ENCODE results near the gene DNM3. TPM values are rescaled to one million over a fixed set of nuclear protein-coding genes. Genes with fewer than 3 reads are reported as not detected.
A peak's percentile ranks its signal among the peaks of the same experiment; 100 is the strongest.

The DNM3 gene
- total RNA-seq, 1 donor = 2.0 TPM

DNA sequence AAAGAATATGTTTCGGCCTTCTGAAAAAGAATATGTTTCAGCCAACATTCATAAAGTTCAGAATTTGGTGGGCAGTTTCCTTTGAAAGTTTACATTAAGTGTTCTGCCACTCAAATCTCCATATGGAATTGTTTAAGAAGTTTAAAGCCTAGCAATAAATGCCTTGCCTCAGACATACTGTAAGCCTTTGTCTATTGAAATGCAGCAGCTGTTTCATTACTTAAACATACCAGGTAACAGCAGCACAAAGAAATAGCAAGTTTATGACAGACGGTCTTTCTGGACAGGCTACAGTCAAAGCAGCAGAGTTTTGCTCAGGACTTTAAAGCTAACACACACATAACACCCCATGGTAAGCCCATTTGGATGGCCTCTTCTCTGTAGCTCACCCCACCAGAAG is 540.6 kb downstream of the DNM3 start:
- H3K4me3 ChIP-seq (ENCODE audit: low read depth, low read length) = no peak overlapping the region
- DNase-seq (ENCODE audit: low read depth) = no peak
- TF ChIP-seq, protein P1, sequence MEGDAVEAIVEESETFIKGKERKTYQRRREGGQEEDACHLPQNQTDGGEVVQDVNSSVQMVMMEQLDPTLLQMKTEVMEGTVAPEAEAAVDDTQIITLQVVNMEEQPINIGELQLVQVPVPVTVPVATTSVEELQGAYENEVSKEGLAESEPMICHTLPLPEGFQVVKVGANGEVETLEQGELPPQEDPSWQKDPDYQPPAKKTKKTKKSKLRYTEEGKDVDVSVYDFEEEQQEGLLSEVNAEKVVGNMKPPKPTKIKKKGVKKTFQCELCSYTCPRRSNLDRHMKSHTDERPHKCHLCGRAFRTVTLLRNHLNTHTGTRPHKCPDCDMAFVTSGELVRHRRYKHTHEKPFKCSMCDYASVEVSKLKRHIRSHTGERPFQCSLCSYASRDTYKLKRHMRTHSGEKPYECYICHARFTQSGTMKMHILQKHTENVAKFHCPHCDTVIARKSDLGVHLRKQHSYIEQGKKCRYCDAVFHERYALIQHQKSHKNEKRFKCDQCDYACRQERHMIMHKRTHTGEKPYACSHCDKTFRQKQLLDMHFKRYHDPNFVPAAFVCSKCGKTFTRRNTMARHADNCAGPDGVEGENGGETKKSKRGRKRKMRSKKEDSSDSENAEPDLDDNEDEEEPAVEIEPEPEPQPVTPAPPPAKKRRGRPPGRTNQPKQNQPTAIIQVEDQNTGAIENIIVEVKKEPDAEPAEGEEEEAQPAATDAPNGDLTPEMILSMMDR (IDR thresholded peaks at IDR 0.05; ENCODE audit: insufficient read depth, low read length) = no peak

DNA sequence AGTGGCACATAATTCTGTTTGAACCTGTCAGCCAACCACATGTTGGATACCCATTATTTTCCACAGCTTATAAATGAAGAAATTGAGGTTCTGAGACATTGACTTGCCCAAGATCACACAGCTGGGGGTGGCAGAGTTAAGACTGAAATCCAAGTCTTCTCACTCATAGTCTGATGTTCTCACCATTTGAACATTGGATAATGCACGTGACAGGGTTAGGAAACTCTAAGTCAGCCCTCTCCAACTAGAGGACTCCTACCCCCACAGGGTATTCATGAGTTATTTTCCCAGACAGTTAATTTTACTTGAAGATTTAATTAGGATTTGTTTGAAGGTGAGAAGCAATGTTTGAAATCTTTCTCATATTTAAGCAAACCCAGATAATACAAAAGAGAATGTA is 541.1 kb downstream of the DNM3 start:
- TF ChIP-seq, protein P1 (IDR thresholded peaks at IDR 0.05; ENCODE audit: insufficient read depth, low read length) = no peak
- no peak for DNase-seq (ENCODE audit: low read depth)
- no peak overlapping the region for H3K4me3 ChIP-seq (ENCODE audit: low read depth, low read length)

DNA sequence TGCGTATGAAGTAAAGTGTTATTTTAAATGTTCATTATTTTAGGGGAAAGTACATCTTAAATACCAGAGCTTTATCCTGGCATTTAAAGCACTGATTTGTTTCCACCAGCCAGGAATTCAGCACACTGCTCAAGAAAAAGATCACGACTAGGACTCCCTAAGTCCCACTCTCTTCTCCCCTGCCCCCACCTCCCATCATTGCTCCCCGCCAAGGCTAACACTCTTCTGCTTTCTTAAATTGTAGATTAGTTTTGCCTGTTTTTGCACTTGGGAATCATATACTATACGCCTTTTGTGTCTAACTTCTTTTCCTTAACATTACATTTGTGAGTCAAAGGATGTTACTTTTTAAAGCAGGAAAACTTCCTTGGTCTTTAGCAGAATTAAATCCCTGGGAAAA is 541.7 kb downstream of the DNM3 start:
- no peak overlapping the region for H3K4me3 ChIP-seq (ENCODE audit: low read depth, low read length)
- TF ChIP-seq, protein P1 (IDR thresholded peaks at IDR 0.05; ENCODE audit: insufficient read depth, low read length) = no peak
- no peak for DNase-seq (ENCODE audit: low read depth)

DNA sequence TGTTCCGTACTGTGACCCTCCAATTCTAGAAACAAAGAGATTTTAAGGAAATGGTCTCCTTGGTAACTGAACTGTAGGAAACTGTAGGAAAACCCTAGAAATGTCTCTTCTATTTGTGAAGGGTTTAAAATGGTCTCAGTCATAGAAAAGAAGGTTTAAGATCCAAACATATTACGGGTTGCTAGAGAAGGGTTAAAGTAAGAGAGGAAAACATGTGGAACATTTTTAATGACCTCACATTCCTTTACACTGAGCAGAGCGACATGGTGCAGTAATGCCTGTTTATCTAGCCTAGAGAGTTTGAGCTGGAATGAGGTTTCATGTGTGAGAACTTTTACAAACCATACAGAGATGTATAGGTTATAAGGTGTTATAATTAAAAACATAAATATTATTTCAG is 542.2 kb downstream of the DNM3 start:
- no peak overlapping the region for H3K4me3 ChIP-seq (ENCODE audit: low read depth, low read length)
- DNase-seq (ENCODE audit: low read depth) = peak; percentile 53
- TF ChIP-seq, protein P1 (IDR thresholded peaks at IDR 0.05; ENCODE audit: insufficient read depth, low read length) = no peak

DNA sequence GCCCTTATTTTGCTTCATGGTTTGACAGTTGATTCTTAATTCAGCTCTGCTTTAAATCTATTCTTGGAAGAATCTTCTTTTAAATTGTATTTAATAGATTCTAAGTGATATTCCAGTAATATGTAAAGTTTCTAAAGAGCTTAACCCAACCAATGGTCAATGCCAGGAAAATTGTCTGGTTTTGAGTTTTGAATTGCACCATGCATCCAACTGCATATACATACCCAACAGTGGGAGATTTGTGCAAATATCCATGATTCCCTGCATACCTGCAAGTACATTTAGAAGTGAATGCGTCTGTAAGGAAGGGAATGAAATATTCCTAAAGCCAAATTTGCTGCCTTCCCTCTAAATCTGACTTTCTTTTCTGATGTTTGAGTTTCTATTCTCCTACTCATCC is 543.4 kb downstream of the DNM3 start:
- no peak for DNase-seq (ENCODE audit: low read depth)
- TF ChIP-seq, protein P1 (IDR thresholded peaks at IDR 0.05; ENCODE audit: insufficient read depth, low read length) = no peak
- no peak overlapping the region for H3K4me3 ChIP-seq (ENCODE audit: low read depth, low read length)

DNA sequence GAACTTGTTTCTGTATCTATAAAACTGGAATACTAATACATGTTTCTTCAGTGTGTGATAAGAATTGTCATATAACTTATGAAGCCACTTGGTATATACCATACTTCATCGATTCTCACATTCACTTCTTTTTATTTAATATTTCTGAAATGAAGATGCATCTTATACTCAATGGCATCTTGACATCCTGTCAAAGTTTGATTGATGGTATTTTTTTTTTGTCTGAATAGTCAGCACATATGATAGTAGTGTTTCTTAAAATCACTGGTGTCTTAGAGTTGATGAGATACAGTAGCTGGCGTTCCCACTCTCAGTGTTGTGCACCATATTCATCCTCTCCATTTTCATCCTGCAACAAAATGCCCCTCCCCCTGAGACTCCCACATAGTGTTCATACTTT is 544.7 kb downstream of the DNM3 start:
- H3K4me3 ChIP-seq (ENCODE audit: low read depth, low read length) = no peak overlapping the region
- no peak for DNase-seq (ENCODE audit: low read depth)
- TF ChIP-seq, protein P1 (IDR thresholded peaks at IDR 0.05; ENCODE audit: insufficient read depth, low read length) = no peak

DNA sequence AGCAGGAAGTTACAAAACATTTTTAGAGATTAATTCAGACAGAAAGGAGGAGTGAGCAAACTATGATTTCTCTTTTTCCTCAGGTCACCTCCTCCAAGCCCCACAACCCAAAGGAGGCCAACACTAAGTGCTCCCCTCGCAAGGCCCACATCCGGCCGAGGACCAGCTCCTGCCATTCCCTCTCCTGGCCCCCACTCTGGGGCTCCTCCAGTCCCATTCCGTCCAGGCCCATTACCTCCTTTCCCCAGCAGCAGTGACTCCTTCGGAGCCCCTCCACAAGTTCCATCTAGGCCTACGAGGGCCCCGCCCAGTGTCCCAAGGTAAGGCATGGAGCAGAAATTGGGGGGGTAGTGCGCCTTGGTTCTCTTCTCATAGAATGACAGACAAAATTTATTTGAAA is 547.2 kb downstream of the DNM3 start:
- H3K4me3 ChIP-seq (ENCODE audit: low read depth, low read length) = no peak overlapping the region
- DNase-seq (ENCODE audit: low read depth) = no peak
- TF ChIP-seq, protein P1 (IDR thresholded peaks at IDR 0.05; ENCODE audit: insufficient read depth, low read length) = no peak
